Cerebellar nuclear complex (tissue), 1 donor: ENCODE data around the gene FLNC.

Source experiments
- DNase-seq, 2 experiments: peaks; one replicate each; lab custom pipeline; 2025; lab: John Stamatoyannopoulos, UW

FLNC gene

GRCh38 chr7:128844777-128845311, 14.6 kb downstream of the FLNC start:
- no peak for DNase-seq

- DNase-seq = no peak
These were observed 15.3 kb downstream of the FLNC start for GRCh38 chr7:128845475-128845874.

DNA sequence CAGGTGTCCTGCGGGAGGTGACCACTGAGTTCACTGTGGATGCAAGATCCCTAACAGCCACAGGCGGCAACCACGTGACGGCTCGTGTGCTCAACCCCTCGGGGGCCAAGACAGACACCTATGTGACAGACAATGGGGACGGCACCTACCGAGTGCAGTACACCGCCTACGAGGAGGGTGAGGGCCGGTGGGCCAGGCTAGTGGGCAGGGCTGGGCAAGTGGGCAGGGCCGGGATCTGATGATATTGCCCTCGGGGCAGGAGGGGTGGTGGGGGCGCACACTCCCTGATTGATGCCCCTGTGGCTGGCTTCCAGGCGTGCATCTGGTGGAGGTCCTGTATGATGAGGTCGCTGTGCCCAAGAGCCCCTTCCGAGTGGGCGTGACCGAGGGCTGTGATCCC, 15.8 kb downstream of the FLNC start:
- no peak for DNase-seq

DNA sequence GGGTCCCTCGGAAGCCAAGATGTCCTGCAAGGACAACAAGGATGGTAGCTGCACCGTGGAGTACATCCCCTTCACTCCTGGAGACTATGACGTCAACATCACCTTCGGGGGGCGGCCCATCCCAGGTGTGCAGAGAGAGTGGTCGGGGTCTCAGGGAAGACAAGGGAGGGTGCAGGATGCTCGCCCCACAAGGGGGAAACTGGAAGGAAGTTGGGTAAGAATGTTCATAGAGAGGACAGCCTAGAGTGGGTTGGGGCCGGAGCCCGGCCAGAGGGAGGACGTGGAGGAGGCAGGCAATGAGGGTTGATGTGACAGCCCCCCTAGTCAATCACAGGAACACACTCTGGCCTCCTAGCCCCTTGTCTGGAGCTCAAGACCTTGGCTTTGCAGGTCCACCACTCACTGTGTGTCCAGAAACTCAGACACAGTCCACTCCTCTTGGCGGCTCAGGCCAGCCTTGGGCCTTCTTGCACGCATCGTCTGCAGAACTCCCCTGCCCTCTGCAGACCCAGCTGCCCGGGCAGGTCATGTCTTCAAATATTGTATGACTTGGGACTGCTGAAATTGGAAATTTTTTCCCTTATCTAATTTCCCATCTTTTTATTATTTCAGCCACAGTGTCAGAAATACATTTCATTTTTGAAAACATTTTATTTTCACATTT, 16.7 kb downstream of the FLNC start:
- no peak for DNase-seq

GRCh38 chr7:128847721-128848211, 17.6 kb downstream of the FLNC start:
- DNase-seq = no peak

DNA sequence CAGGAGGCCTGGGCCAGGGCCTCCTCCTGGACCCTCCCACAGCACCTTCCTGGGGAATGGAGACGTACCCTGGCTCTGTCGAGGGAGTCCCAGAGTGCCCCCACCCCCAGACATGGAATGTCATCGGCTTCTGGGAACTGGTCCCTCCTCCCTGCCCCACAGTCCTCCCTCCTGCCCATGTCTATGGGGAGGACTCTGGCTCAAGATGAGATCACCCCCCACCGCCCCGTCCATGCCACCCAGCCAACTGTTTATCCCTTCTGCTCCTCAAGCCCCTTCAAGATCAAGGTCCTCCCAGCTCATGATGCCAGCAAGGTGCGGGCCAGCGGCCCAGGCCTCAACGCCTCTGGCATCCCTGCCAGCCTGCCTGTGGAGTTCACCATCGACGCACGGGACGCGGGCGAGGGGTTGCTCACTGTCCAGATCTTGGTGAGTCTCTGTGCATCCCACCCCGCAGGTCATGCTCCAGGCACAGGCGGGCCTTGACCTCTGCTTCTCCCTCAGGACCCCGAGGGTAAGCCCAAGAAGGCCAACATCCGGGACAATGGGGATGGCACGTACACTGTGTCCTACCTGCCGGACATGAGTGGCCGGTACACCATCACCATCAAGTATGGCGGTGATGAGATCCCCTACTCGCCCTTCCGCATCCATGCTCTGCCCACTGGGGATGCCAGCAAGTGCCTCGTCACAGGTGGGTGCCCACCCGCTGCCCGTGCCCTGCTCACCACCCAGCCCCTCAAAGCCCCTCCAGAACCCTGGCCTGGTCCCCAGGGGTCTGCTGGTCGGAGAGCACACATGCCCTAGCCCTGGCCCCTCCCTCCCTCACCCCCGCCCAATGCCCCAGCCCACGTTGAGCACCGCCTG, 18.3 kb downstream of the FLNC start:
- no peak for DNase-seq

- no peak for DNase-seq
These were observed 18.9 kb downstream of the FLNC start for GRCh38 chr7:128849156-128849515.

DNA sequence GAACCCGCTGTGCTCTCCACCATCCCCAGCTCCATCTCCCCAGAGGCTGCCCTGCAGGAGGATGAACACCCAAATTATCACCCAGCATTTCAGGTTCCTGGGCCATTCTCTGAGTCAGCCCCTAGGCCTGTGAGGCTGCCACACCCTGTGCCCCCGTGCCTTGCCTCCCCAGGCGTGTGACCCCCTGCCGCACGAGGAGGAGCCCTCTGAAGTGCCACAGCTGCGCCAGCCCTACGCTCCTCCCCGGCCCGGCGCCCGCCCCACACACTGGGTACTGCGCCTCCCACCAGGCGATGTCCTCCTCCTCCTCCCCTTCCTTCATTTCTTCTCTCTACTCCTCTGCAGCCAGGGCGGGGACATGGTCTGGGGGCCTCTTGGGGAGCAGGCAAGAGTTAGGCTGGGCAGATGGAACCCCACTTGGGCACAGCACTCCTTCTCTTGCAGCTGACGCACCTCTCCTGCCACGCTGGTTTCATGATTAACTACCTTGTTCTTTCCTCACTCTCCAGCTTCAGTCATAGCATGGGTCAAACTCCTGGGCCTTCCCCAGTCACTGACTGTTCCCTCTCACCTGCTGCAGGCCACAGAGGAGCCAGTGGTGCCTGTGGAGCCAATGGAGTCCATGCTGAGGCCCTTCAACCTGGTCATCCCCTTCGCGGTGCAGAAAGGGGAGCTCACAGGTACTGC, 19.7 kb downstream of the FLNC start:
- DNase-seq = no peak

GRCh38 chr7:128852537-128853254, 22.5 kb downstream of the FLNC start:
- no peak for DNase-seq

- no peak for DNase-seq
These were observed 23.6 kb downstream of the FLNC start for GRCh38 chr7:128853799-128854198.

GRCh38 chr7:128854396-128854795, 24.2 kb downstream of the FLNC start:
- DNase-seq = no peak

- DNase-seq = no peak
These were observed 25.4 kb downstream of the FLNC start for GRCh38 chr7:128855559-128855958.

DNA sequence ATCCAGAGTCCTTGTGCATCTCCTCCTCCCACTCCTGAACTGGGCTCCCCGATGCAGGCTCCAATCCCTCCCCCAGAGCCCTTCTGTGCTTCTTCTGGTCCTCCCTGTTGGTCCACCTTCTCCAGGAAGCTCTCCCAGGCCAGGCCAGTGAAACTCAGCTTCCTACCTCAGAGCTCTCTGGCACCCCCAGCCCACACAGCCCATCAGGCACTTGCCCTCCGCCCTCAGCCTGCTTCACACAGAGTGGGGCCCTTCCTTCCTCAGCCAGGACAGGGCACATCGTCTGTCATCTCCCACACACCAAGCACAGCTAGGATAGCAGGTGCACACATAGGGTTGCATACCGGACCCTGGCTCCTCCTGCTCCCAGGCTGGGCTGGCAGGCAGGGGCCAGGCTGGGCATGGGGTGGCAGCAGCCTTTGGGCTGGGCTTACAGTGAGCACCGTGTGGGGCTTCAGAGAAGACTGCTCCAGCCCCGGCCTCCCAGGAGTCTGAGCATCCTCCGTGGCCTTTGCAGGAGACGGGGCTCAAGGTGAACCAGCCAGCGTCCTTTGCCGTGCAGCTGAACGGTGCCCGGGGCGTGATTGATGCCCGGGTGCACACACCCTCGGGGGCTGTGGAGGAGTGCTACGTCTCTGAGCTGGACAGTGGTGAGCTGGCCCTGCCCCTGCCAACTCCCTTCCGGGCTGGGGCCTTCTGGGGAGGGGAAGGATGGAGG, 26.0 kb downstream of the FLNC start:
- DNase-seq = no peak

GRCh38 chr7:128858380-128859231, 28.4 kb downstream of the FLNC start:
- no peak for DNase-seq

DNA sequence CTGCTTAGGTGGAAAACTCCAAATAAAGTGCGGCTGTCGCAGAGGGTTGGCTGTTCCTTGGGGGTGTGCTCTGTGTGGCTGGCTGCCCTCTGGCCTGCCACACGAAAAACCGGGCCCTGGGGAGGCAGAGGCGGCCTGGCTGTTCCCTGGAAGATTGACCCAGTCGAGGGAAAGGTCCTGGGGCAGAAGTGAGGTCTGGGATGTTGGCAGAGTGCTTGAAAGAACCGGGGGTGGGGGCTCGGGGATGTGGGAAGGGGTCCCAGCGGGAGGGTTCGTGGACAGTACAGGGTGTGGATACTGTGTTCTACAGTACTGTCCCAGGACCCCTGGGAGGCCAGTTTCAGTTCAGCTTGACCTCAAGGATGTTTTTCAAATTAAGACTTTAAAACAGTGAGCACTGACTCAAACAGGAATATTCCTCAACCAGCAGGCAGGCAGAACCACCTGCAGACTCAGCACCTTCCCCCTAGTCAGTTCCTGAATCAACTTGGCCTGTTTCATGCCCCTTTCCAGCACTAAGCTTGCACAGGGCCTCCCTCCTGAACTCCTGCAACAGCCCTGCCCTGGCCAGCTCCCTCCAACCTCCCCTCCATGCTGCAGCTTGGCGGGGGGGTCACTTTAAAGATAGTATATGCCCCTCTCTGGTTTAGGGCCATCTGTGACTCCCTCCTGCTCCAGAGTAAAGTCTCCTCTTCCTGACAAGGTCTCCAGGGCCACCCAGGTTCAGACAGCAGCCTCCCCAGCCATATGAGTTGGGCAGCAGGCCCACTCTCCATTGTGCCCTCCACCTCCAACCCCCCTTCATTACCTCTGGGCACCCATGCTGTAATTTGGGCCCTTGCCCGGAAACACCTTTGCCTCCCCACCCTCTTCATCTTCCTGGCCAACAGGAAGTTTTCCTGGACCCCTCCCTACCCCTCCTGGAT, 29.3 kb downstream of the FLNC start:
- DNase-seq = no peak

DNA sequence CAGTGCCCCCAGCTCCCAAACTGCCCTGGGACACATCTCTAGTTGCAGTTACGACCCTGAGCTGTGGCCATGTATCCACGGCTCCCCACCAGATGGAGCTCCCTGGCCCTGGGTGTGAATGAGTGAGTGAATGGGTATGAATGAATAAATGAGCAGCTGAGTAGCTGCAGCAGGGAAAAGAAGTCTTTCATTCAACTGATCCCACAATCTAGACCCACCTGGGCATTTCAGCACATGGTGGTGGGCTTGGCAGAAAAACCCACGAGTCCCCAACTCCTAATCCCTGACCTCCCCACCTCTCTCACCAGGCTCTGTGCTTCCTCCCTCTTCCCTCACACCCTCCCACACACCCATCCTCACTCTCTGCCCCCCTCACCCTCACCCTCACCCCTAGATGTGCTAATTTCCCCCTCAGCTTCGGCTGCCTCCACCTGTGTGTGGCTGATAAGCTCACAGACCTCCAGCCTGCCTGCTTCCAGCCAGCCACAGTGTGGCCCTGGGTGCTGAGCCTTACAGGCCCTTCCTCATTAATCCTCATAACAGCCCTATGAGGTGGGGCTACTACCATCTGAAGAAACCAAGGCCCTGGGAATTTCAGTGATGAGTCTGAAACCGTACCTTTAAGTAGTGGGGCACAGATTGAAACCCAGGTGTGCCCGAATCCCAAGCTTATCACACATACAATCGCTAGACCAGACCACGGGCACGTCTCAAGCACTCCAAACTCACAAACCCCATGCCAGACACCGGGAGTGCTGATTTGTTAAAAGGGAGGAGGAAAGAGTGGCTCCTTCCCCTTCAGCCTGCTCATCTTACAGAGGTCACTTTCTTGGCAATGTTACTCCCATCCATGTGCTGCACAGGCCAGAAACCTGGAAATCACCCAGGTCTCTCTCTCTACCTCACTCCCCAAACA, 30.2 kb downstream of the FLNC start:
- no peak for DNase-seq

GRCh38 chr7:128861957-128862570, 31.9 kb downstream of the FLNC start:
- DNase-seq = no peak
